Stimulated activated naive CD8-positive, alpha-beta T cell treated with anti-CD3 and anti-CD28 coated beads, Interleukin-15, amount 100 ng/mL, for 72 hours (primary cell): ENCODE results near the gene TTC28.

Source experiments
- ATAC-seq: fragments of 150-1000 bp; cut with Tn5 transposase; 2 replicates; pipeline ENCODE4 v1.10.0; 2021; ENCODE audit warnings: mild to moderate bottlenecking, moderate library complexity
- DNase-seq, 2 donors: peaks; one replicate each; pipeline ENCODE4 v3.0.0; 2021 to 2022
- H3K27ac Mint-ChIP-seq, 2 donors: one replicate each; pipeline ENCODE4 v1.8.0; 2022; ENCODE audit warnings: mild to moderate bottlenecking in 2 of 2, mixed read lengths in 2 of 2, moderate library complexity in 2 of 2
- H3K27me3 Mint-ChIP-seq: one replicate; pipeline ENCODE4 v1.8.0; 2022; ENCODE audit warnings: mixed read lengths
- H3K4me1 Mint-ChIP-seq: one replicate; pipeline ENCODE4 v1.8.0; 2022; ENCODE audit warnings: mild to moderate bottlenecking, mixed read lengths
- H3K4me3 Mint-ChIP-seq, 2 donors: one replicate each; pipeline ENCODE4 v1.8.0; 2022; ENCODE audit warnings: mild to moderate bottlenecking in 2 of 2, mixed read lengths in 2 of 2, moderate library complexity in 1 of 2
- H3K9me3 Mint-ChIP-seq, 2 donors: one replicate each; pipeline ENCODE4 v1.8.0; 2022; ENCODE audit warnings: mixed read lengths in 2 of 2

The TTC28 gene

GRCh38 chr22:28440592-28441390 is 238.8 kb downstream of the TTC28 start:
- DNase-seq (no peak), ATAC-seq (no peak)
- Mint-ChIP-seq H3K27ac (no peak overlapping the region), H3K4me3 (peak overlapping the region in 1 of 2 donors; percentile 87), H3K4me1 (peaks cover 25% of the 10 kb centered on the region), H3K27me3 (no peaks in the 10 kb centered on the region), H3K9me3 (no peaks in the 10 kb centered on the region)

GRCh38 chr22:28438183-28438768 is 241.4 kb downstream of the TTC28 start:
- H3K4me1 Mint-ChIP-seq: peaks cover 21% of the 10 kb centered on the region
- no peak overlapping the region for H3K27ac Mint-ChIP-seq
- no peak overlapping the region for H3K4me3 Mint-ChIP-seq
- ATAC-seq: no peak
- H3K9me3 Mint-ChIP-seq: no peaks in the 10 kb centered on the region
- DNase-seq: no peak
- peaks cover 7% of the 10 kb centered on the region for H3K27me3 Mint-ChIP-seq

GRCh38 chr22:28435982-28436381 is 243.7 kb downstream of the TTC28 start:
- Mint-ChIP-seq H3K27me3 (peaks cover 7% of the 10 kb centered on the region), H3K27ac (no peak overlapping the region), H3K9me3 (no peaks in the 10 kb centered on the region), H3K4me3 (no peak overlapping the region), H3K4me1 (peaks cover 11% of the 10 kb centered on the region)
- DNase-seq (no peak), ATAC-seq (no peak)

GRCh38 chr22:28435140-28435768 is 244.4 kb downstream of the TTC28 start:
- peaks cover 7% of the 10 kb centered on the region for H3K27me3 Mint-ChIP-seq
- H3K27ac Mint-ChIP-seq: no peak overlapping the region

GRCh38 chr22:28430466-28431025 is 249.1 kb downstream of the TTC28 start:
- ATAC-seq (no peak), DNase-seq (no peak)
- Mint-ChIP-seq H3K4me1 (no peaks in the 10 kb centered on the region), H3K27me3 (peaks cover 7% of the 10 kb centered on the region), H3K9me3 (no peaks in the 10 kb centered on the region), H3K27ac (no peak overlapping the region), H3K4me3 (no peak overlapping the region)

More at GRCh38 chr22:28435140-28435768, 244.4 kb downstream of the TTC28 start:
- Mint-ChIP-seq H3K4me3 (no peak overlapping the region), H3K9me3 (no peaks in the 10 kb centered on the region), H3K4me1 (peaks cover 7% of the 10 kb centered on the region)
- no peak for DNase-seq
- ATAC-seq: no peak

- Mint-ChIP-seq H3K4me3 (no peak overlapping the region), H3K4me1 (no peaks in the 10 kb centered on the region), H3K27me3 (peaks cover 5% of the 10 kb centered on the region), H3K9me3 (no peaks in the 10 kb centered on the region), H3K27ac (no peak overlapping the region)
- DNase-seq (no peak), ATAC-seq (no peak)
Observed at GRCh38 chr22:28429711-28430110, 249.9 kb downstream of the TTC28 start.

GRCh38 chr22:28428271-28428670 is 251.4 kb downstream of the TTC28 start:
- no peaks in the 10 kb centered on the region for H3K9me3 Mint-ChIP-seq
- ATAC-seq (no peak), DNase-seq (no peak)
- no peaks in the 10 kb centered on the region for H3K27me3 Mint-ChIP-seq
- no peak overlapping the region for H3K4me3 Mint-ChIP-seq
- H3K4me1 Mint-ChIP-seq: no peaks in the 10 kb centered on the region
- no peak overlapping the region for H3K27ac Mint-ChIP-seq

- Mint-ChIP-seq H3K27ac (peak overlapping the region in 1 of 2 donors; percentile 0), H3K27me3 (no peaks in the 10 kb centered on the region), H3K4me1 (no peaks in the 10 kb centered on the region), H3K9me3 (no peaks in the 10 kb centered on the region), H3K4me3 (no peak overlapping the region)
- DNase-seq (no peak), ATAC-seq (no peak)
Observed at GRCh38 chr22:28426346-28427132, 253.1 kb downstream of the TTC28 start.

- no peaks in the 10 kb centered on the region for H3K27me3 Mint-ChIP-seq
- no peak overlapping the region for H3K27ac Mint-ChIP-seq
Observed at GRCh38 chr22:28425211-28425610, 254.4 kb downstream of the TTC28 start.

GRCh38 chr22:28424427-28425080 is 255.1 kb downstream of the TTC28 start:
- H3K27me3 Mint-ChIP-seq: no peaks in the 10 kb centered on the region
- no peaks in the 10 kb centered on the region for H3K9me3 Mint-ChIP-seq
- ATAC-seq (no peak), DNase-seq (no peak)
- no peak overlapping the region for H3K27ac Mint-ChIP-seq
- H3K4me3 Mint-ChIP-seq: no peak overlapping the region
- no peaks in the 10 kb centered on the region for H3K4me1 Mint-ChIP-seq

More at GRCh38 chr22:28425211-28425610, 254.4 kb downstream of the TTC28 start:
- DNase-seq (no peak), ATAC-seq (no peak)
- Mint-ChIP-seq H3K9me3 (no peaks in the 10 kb centered on the region), H3K4me3 (no peak overlapping the region), H3K4me1 (no peaks in the 10 kb centered on the region)

GRCh38 chr22:28419919-28420318 is 259.7 kb downstream of the TTC28 start:
- Mint-ChIP-seq H3K27me3 (no peaks in the 10 kb centered on the region), H3K27ac (no peak overlapping the region), H3K4me1 (no peaks in the 10 kb centered on the region), H3K4me3 (no peak overlapping the region), H3K9me3 (no peaks in the 10 kb centered on the region)
- DNase-seq: no peak
- ATAC-seq: no peak

GRCh38 chr22:28418008-28418407 is 261.6 kb downstream of the TTC28 start:
- ATAC-seq (no peak), DNase-seq (no peak)
- no peaks in the 10 kb centered on the region for H3K4me1 Mint-ChIP-seq
- no peak overlapping the region for H3K4me3 Mint-ChIP-seq
- H3K9me3 Mint-ChIP-seq: no peaks in the 10 kb centered on the region
- H3K27ac Mint-ChIP-seq: no peak overlapping the region
- no peaks in the 10 kb centered on the region for H3K27me3 Mint-ChIP-seq

- Mint-ChIP-seq H3K4me3 (no peak overlapping the region), H3K27ac (no peak overlapping the region), H3K9me3 (no peaks in the 10 kb centered on the region), H3K27me3 (no peaks in the 10 kb centered on the region), H3K4me1 (no peaks in the 10 kb centered on the region)
- no peak for DNase-seq
- no peak for ATAC-seq
Observed at GRCh38 chr22:28417431-28417830, 262.2 kb downstream of the TTC28 start.

- Mint-ChIP-seq H3K27ac (no peak overlapping the region), H3K4me3 (no peak overlapping the region), H3K27me3 (no peaks in the 10 kb centered on the region), H3K4me1 (peaks cover 7% of the 10 kb centered on the region), H3K9me3 (no peaks in the 10 kb centered on the region)
- ATAC-seq: no peak
- DNase-seq: no peak
Observed at GRCh38 chr22:28414913-28415312, 264.7 kb downstream of the TTC28 start.
